Measurements from ENCODE around the gene CATSPER4. TPM values are rescaled to one million over a fixed set of nuclear protein-coding genes. Genes with fewer than 3 reads are reported as not detected.

The CATSPER4 gene
- total RNA-seq: not detected in 2 replicates
- long read RNA-seq: 0 reads

GRCh38 chr1:26190373-26190987, at the start of gene CATSPER4:
Gene CATSPER4 (plus strand): TSS chr1:26190602. CDS start chr1:26190628, 26 bp downstream.
- no peak within 1 kb of the TSS for H3K4me3 Mint-ChIP-seq (ENCODE audit: unreplicated experiment)
- no peaks in the 10 kb centered on the region for H3K9me3 Mint-ChIP-seq (ENCODE audit: unreplicated experiment)
- no peak within 1 kb of the TSS for H3K27ac Mint-ChIP-seq (ENCODE audit: unreplicated experiment)
- no peak for DNase-seq (ENCODE audit: extremely low spot score, unreplicated experiment)
- peak; percentile 11 for TF ChIP-seq CTCF (IDR thresholded peaks at IDR 0.05)
- no peaks in the 10 kb centered on the region for H3K36me3 Mint-ChIP-seq (ENCODE audit: unreplicated experiment)
- no peaks in the 10 kb centered on the region for H3K4me1 Mint-ChIP-seq (ENCODE audit: unreplicated experiment)
- H3K27me3 Mint-ChIP-seq (ENCODE audit: unreplicated experiment): peaks cover 19% of the 10 kb centered on the region

GRCh38 chr1:26142159-26142558, 48.2 kb upstream of the CATSPER4 start:
- Mint-ChIP-seq H3K27me3 (ENCODE audit: unreplicated experiment) (peaks cover 16% of the 10 kb centered on the region), H3K27ac (ENCODE audit: unreplicated experiment) (no peak overlapping the region), H3K4me3 (ENCODE audit: unreplicated experiment) (no peak overlapping the region), H3K4me1 (ENCODE audit: unreplicated experiment) (peaks cover 2% of the 10 kb centered on the region), H3K36me3 (ENCODE audit: unreplicated experiment) (no peaks in the 10 kb centered on the region), H3K9me3 (ENCODE audit: unreplicated experiment) (no peaks in the 10 kb centered on the region)
- DNase-seq (ENCODE audit: extremely low spot score, unreplicated experiment): peak; percentile 64
- no peak for TF ChIP-seq CTCF (IDR thresholded peaks at IDR 0.05)

GRCh38 chr1:26145041-26145959, 45.1 kb upstream of the CATSPER4 start:
- Mint-ChIP-seq H3K9me3 (ENCODE audit: unreplicated experiment) (no peaks in the 10 kb centered on the region), H3K4me3 (ENCODE audit: unreplicated experiment) (no peak overlapping the region), H3K27me3 (ENCODE audit: unreplicated experiment) (peaks cover 28% of the 10 kb centered on the region), H3K27ac (ENCODE audit: unreplicated experiment) (no peak overlapping the region), H3K4me1 (ENCODE audit: unreplicated experiment) (peaks cover 2% of the 10 kb centered on the region), H3K36me3 (ENCODE audit: unreplicated experiment) (no peaks in the 10 kb centered on the region)
- TF ChIP-seq CTCF (IDR thresholded peaks at IDR 0.05): peak; percentile 83
- DNase-seq (ENCODE audit: extremely low spot score, unreplicated experiment): peak; percentile 89

GRCh38 chr1:26145960-26146294, 44.5 kb upstream of the CATSPER4 start:
- Mint-ChIP-seq H3K9me3 (ENCODE audit: unreplicated experiment) (no peaks in the 10 kb centered on the region), H3K27me3 (ENCODE audit: unreplicated experiment) (peaks cover 29% of the 10 kb centered on the region), H3K27ac (ENCODE audit: unreplicated experiment) (no peak overlapping the region), H3K36me3 (ENCODE audit: unreplicated experiment) (no peaks in the 10 kb centered on the region), H3K4me3 (ENCODE audit: unreplicated experiment) (no peak overlapping the region), H3K4me1 (ENCODE audit: unreplicated experiment) (peaks cover 2% of the 10 kb centered on the region)
- no peak for TF ChIP-seq CTCF (IDR thresholded peaks at IDR 0.05)
- no peak for DNase-seq (ENCODE audit: extremely low spot score, unreplicated experiment)

GRCh38 chr1:26148887-26149286, 41.5 kb upstream of the CATSPER4 start:
- Mint-ChIP-seq H3K9me3 (ENCODE audit: unreplicated experiment) (no peaks in the 10 kb centered on the region), H3K4me1 (ENCODE audit: unreplicated experiment) (peaks cover 2% of the 10 kb centered on the region), H3K36me3 (ENCODE audit: unreplicated experiment) (no peaks in the 10 kb centered on the region), H3K27ac (ENCODE audit: unreplicated experiment) (no peak overlapping the region), H3K27me3 (ENCODE audit: unreplicated experiment) (peaks cover 42% of the 10 kb centered on the region), H3K4me3 (ENCODE audit: unreplicated experiment) (no peak overlapping the region)
- no peak for TF ChIP-seq CTCF (IDR thresholded peaks at IDR 0.05)
- DNase-seq (ENCODE audit: extremely low spot score, unreplicated experiment): peak; percentile 66
